SK-N-SH treated with all-trans-retinoic acid at 6 μM for 48 hours (cell line): Measurements from ENCODE around the gene DGKE.

Experiments used
- ATAC-seq: fragments of 200-7000 bp; cut with Tn5 transposase; 3 replicates; pipeline ENCODE4 v1.9.1; 2020; ENCODE audit warnings: mild to moderate bottlenecking, moderate library complexity
- ARNTL ChIP-seq: fragments of 450-650 bp; formaldehyde crosslinking; IDR thresholded peaks from 2 replicates; pipeline ENCODE4 v1.5.0; 2020; ENCODE audit warnings: low read depth, mild to moderate bottlenecking, moderate library complexity, borderline replicate concordance
- BACH2 ChIP-seq: fragments of 250-450 bp; sonication (Bioruptor Pico); IDR thresholded peaks from 2 replicates; pipeline ENCODE4 v1.9.0; 2021; ENCODE audit warnings: mild to moderate bottlenecking, borderline replicate concordance
- CREB5 ChIP-seq: fragments of 250-450 bp; sonication (Bioruptor Pico); IDR thresholded peaks from 2 replicates; pipeline ENCODE4 v1.5.1; 2020; ENCODE audit warnings: low read depth, mild to moderate bottlenecking, moderate library complexity
- ESRRG ChIP-seq: fragments of 250-450 bp; sonication (Bioruptor Pico); IDR thresholded peaks from 2 replicates; pipeline ENCODE4 v1.6.1; 2021; ENCODE audit warnings: mild to moderate bottlenecking
- GLIS3 ChIP-seq: fragments of 250-450 bp; sonication (Bioruptor Pico); IDR thresholded peaks from 2 replicates; pipeline ENCODE4 v1.5.0; 2020; ENCODE audit warnings: mild to moderate bottlenecking, moderate library complexity
- ISL1 ChIP-seq: fragments of 250-450 bp; sonication (Bioruptor Pico); IDR thresholded peaks from 2 replicates; pipeline ENCODE4 v2.1.2; 2022; ENCODE audit warnings: mild to moderate bottlenecking, moderate library complexity
- PPARA ChIP-seq: fragments of 250-450 bp; sonication (Bioruptor Pico); IDR thresholded peaks from 2 replicates; pipeline ENCODE4 v1.5.0; 2020; ENCODE audit warnings: mild to moderate bottlenecking, borderline replicate concordance
- RARB ChIP-seq: fragments of 250-450 bp; sonication (Bioruptor Pico); IDR thresholded peaks from 2 replicates; pipeline ENCODE4 v1.8.0; 2021; ENCODE audit warnings: mild to moderate bottlenecking, moderate library complexity
- SNAI2 ChIP-seq: fragments of 250-450 bp; sonication (Bioruptor Pico); IDR thresholded peaks from 2 replicates; pipeline ENCODE4 v1.5.0; 2020; ENCODE audit warnings: mild to moderate bottlenecking, moderate library complexity
- TCF4 ChIP-seq: fragments of 250-450 bp; sonication (Bioruptor Pico); IDR thresholded peaks from 2 replicates; pipeline ENCODE4 v1.8.0; 2021; ENCODE audit warnings: mild to moderate bottlenecking, moderate library complexity, borderline replicate concordance
- TOX ChIP-seq: fragments of 250-450 bp; sonication (Bioruptor Pico); IDR thresholded peaks from 2 replicates; pipeline ENCODE4 v1.8.0; 2021; ENCODE audit warnings: mild to moderate bottlenecking, moderate library complexity, borderline replicate concordance
- ZFP3 ChIP-seq: fragments of 250-450 bp; sonication (Bioruptor Pico); IDR thresholded peaks from 2 replicates; pipeline ENCODE4 v1.5.0; 2020; ENCODE audit warnings: mild to moderate bottlenecking, moderate library complexity
- ZFP30 ChIP-seq: fragments of 450-650 bp; formaldehyde crosslinking; IDR thresholded peaks from 2 replicates; pipeline ENCODE4 v1.5.0; 2022; ENCODE audit warnings: mild to moderate bottlenecking, moderate library complexity
- ZNF565 ChIP-seq: fragments of 450-650 bp; formaldehyde crosslinking; conservative IDR thresholded peaks from 2 replicates; pipeline ENCODE4 v1.5.0; 2020; ENCODE audit warnings: low read depth, mild to moderate bottlenecking, moderate library complexity
- ZNF8 ChIP-seq: fragments of 450-650 bp; formaldehyde crosslinking; IDR thresholded peaks from 2 replicates; pipeline ENCODE4 v1.5.0; 2020; ENCODE audit warnings: mild to moderate bottlenecking, moderate library complexity
- TF ChIP-seq, protein P1 (sequence below): fragments of 250-450 bp; sonication (Bioruptor Pico); IDR thresholded peaks from 2 replicates; pipeline ENCODE4 v1.8.0; 2021; ENCODE audit warnings: low read depth, mild to moderate bottlenecking, moderate library complexity, borderline replicate concordance
- TF ChIP-seq, protein P2 (sequence below): fragments of 250-450 bp; sonication (Bioruptor Pico); IDR thresholded peaks from 2 replicates; pipeline ENCODE4 v1.5.0; 2020; ENCODE audit warnings: mild to moderate bottlenecking, moderate library complexity
- TF ChIP-seq, protein P3 (sequence below): fragments of 250-450 bp; sonication (Bioruptor Pico); IDR thresholded peaks from 2 replicates; pipeline ENCODE4 v1.8.0; 2020; ENCODE audit warnings: mild to moderate bottlenecking, moderate library complexity, borderline replicate concordance
- TF ChIP-seq, protein P4 (sequence below): fragments of 250-450 bp; sonication (Bioruptor Pico); IDR thresholded peaks from 2 replicates; pipeline ENCODE4 v1.5.1; 2021; ENCODE audit warnings: mild to moderate bottlenecking, moderate library complexity

DGKE gene

DNA sequence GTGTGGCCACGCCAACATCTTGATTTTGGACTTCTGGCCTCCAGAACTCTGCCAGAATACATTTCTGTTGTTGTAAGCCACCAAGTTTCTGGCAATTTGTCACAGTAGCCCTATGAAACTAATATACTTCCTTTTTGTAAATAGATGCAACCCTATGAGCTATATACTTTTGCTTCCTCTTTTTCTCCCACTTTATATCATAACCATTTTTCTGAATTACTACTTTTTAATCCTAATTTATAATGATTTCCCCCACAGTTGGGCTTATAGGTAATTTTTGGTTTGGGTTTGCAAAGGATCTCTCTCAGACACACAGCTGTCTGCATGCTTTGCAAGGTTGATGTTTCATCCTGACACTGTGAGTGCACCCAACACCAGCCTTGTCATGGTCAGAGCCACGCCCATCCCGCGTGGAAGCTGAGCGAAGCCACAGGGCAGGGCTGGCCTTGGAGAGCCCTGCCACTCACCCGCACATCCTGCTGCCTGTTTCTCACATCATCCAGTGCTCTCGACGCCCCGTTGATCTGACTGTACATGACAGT is 74.1 kb downstream of the DGKE start:
- no peak for TF ChIP-seq PPARA (CRISPR knock-in tag)
- no peak for TF ChIP-seq ZNF8 (CRISPR knock-in tag)
- TF ChIP-seq SNAI2 (CRISPR knock-in tag), result no peak
- no peak for TF ChIP-seq GLIS3 (CRISPR knock-in tag)
- no peak for TF ChIP-seq ZFP3 (CRISPR knock-in tag)
- no peak for TF ChIP-seq ISL1 (CRISPR knock-in tag)
- TF ChIP-seq CREB5, result no peak
- no peak for TF ChIP-seq BACH2 (CRISPR knock-in tag)
- TF ChIP-seq ESRRG (CRISPR knock-in tag), result no peak
- TF ChIP-seq TOX (CRISPR knock-in tag), result no peak
- no peak for TF ChIP-seq ARNTL
- TF ChIP-seq, protein P1, sequence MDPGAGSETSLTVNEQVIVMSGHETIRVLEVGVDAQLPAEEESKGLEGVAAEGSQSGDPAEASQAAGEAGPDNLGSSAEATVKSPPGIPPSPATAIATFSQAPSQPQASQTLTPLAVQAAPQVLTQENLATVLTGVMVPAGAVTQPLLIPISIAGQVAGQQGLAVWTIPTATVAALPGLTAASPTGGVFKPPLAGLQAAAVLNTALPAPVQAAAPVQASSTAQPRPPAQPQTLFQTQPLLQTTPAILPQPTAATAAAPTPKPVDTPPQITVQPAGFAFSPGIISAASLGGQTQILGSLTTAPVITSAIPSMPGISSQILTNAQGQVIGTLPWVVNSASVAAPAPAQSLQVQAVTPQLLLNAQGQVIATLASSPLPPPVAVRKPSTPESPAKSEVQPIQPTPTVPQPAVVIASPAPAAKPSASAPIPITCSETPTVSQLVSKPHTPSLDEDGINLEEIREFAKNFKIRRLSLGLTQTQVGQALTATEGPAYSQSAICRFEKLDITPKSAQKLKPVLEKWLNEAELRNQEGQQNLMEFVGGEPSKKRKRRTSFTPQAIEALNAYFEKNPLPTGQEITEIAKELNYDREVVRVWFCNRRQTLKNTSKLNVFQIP (CRISPR knock-in tag), result no peak
- TF ChIP-seq, protein P2, sequence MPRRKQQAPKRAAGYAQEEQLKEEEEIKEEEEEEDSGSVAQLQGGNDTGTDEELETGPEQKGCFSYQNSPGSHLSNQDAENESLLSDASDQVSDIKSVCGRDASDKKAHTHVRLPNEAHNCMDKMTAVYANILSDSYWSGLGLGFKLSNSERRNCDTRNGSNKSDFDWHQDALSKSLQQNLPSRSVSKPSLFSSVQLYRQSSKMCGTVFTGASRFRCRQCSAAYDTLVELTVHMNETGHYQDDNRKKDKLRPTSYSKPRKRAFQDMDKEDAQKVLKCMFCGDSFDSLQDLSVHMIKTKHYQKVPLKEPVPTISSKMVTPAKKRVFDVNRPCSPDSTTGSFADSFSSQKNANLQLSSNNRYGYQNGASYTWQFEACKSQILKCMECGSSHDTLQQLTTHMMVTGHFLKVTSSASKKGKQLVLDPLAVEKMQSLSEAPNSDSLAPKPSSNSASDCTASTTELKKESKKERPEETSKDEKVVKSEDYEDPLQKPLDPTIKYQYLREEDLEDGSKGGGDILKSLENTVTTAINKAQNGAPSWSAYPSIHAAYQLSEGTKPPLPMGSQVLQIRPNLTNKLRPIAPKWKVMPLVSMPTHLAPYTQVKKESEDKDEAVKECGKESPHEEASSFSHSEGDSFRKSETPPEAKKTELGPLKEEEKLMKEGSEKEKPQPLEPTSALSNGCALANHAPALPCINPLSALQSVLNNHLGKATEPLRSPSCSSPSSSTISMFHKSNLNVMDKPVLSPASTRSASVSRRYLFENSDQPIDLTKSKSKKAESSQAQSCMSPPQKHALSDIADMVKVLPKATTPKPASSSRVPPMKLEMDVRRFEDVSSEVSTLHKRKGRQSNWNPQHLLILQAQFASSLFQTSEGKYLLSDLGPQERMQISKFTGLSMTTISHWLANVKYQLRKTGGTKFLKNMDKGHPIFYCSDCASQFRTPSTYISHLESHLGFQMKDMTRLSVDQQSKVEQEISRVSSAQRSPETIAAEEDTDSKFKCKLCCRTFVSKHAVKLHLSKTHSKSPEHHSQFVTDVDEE (CRISPR knock-in tag), result no peak
- ATAC-seq, result no peak

DNA sequence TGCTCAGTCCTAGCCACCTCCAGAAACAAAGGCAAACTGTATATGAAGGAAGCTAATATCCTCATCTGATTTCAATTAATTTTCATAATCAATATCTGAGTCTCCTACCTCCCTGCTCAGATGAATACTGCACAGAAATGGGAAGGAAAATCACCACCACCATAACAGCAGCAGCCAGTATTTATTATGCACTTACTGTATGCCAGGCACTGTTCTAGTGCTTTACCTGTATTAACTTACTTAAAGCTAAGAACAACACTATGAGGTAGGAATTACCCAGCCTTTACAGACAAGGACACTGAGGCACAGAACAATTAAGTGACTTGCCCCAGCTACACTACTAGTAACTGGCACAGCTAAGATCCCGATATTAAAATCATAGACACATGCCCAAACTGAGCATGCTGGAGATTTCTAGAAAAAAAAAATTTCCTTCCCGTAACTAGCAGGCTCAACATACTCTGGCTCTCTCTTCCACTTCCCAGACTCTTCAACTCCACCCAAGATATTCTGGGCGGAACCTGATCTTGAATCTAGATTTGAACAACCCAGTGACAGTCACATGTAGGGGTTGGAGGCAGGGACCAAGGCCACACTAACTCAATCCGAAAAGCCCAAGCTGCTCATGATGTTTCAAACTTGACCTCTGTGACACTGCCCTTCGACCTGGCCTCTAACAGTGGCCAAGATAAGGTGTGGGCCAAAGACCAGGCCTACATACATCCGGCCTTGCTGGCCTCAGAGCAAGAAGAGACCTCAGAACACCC is 76.0 kb downstream of the DGKE start:
- ATAC-seq, result no peak
- TF ChIP-seq CREB5 (no peak), PPARA (CRISPR knock-in tag) (no peak), ZNF8 (CRISPR knock-in tag) (no peak), ARNTL (no peak), RARB (CRISPR knock-in tag) (no peak), TCF4 (CRISPR knock-in tag) (no peak), TOX (CRISPR knock-in tag) (no peak), ZFP30 (no peak), ZNF565 (CRISPR knock-in tag) (no peak), GLIS3 (CRISPR knock-in tag) (no peak), BACH2 (CRISPR knock-in tag) (no peak)
- TF ChIP-seq, protein P3, sequence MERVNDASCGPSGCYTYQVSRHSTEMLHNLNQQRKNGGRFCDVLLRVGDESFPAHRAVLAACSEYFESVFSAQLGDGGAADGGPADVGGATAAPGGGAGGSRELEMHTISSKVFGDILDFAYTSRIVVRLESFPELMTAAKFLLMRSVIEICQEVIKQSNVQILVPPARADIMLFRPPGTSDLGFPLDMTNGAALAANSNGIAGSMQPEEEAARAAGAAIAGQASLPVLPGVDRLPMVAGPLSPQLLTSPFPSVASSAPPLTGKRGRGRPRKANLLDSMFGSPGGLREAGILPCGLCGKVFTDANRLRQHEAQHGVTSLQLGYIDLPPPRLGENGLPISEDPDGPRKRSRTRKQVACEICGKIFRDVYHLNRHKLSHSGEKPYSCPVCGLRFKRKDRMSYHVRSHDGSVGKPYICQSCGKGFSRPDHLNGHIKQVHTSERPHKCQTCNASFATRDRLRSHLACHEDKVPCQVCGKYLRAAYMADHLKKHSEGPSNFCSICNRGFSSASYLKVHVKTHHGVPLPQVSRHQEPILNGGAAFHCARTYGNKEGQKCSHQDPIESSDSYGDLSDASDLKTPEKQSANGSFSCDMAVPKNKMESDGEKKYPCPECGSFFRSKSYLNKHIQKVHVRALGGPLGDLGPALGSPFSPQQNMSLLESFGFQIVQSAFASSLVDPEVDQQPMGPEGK, result no peak
- TF ChIP-seq, protein P2 (CRISPR knock-in tag), result no peak
- TF ChIP-seq, protein P1 (CRISPR knock-in tag), result no peak
- TF ChIP-seq, protein P4, sequence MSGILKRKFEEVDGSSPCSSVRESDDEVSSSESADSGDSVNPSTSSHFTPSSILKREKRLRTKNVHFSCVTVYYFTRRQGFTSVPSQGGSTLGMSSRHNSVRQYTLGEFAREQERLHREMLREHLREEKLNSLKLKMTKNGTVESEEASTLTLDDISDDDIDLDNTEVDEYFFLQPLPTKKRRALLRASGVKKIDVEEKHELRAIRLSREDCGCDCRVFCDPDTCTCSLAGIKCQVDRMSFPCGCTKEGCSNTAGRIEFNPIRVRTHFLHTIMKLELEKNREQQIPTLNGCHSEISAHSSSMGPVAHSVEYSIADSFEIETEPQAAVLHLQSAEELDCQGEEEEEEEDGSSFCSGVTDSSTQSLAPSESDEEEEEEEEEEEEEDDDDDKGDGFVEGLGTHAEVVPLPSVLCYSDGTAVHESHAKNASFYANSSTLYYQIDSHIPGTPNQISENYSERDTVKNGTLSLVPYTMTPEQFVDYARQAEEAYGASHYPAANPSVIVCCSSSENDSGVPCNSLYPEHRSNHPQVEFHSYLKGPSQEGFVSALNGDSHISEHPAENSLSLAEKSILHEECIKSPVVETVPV (CRISPR knock-in tag), result no peak
- TF ChIP-seq, all 23 proteins: peak for 0
